Inflammatory macrophage treated with lipopolysaccharide for 4 hours (primary cell): ENCODE data around the gene AKR1C1.
"Not testable (repeated sequence)": the region's sequence is repeated elsewhere in the genome, so short reads cannot be mapped to it uniquely, and the experiment has no call there.

Experiments used
- DNase-seq: peaks from one replicate; pipeline ENCODE4 v3.0.0-alpha.2; 2020

AKR1C1 gene

GRCh38 chr10:4962876-4963814, at the start of gene AKR1C1:
TSS of gene AKR1C1 (plus strand) at chr10:4963415. CDS start at chr10:4963445, 30 bp downstream.
- DNase-seq: peak; percentile 36

GRCh38 chr10:4914213-4914850, 48.9 kb upstream of the AKR1C1 start:
- DNase-seq: no peak

GRCh38 chr10:4916086-4916716, 47.0 kb upstream of the AKR1C1 start:
- no peak for DNase-seq

GRCh38 chr10:4918236-4918635, 45.0 kb upstream of the AKR1C1 start:
- no peak for DNase-seq

GRCh38 chr10:4924482-4924881, 38.7 kb upstream of the AKR1C1 start:
- not testable (repeated sequence) for DNase-seq

- DNase-seq: no peak
These were observed 36.8 kb upstream of the AKR1C1 start for GRCh38 chr10:4926400-4926799.

- peak; percentile 22 for DNase-seq
These were observed 31.6 kb upstream of the AKR1C1 start for GRCh38 chr10:4931587-4931986.

GRCh38 chr10:4934391-4934987, 28.7 kb upstream of the AKR1C1 start:
- no peak for DNase-seq

GRCh38 chr10:4937346-4937745, 25.9 kb upstream of the AKR1C1 start:
- no peak for DNase-seq

- DNase-seq: peak; percentile 2
These were observed 23.8 kb upstream of the AKR1C1 start for GRCh38 chr10:4939224-4940072.

GRCh38 chr10:4940073-4940428, 23.2 kb upstream of the AKR1C1 start:
- DNase-seq: not testable (repeated sequence)

- DNase-seq: not testable (repeated sequence)
These were observed 22.3 kb upstream of the AKR1C1 start for GRCh38 chr10:4940909-4941308.

GRCh38 chr10:4941540-4942330, 21.5 kb upstream of the AKR1C1 start:
- no peak for DNase-seq

- DNase-seq: not testable (repeated sequence)
These were observed 20.3 kb upstream of the AKR1C1 start for GRCh38 chr10:4942931-4943330.

GRCh38 chr10:4943416-4943815, 19.8 kb upstream of the AKR1C1 start:
- not testable (repeated sequence) for DNase-seq

GRCh38 chr10:4943821-4944220, 19.4 kb upstream of the AKR1C1 start:
- no peak for DNase-seq

- DNase-seq: no peak
These were observed 18.4 kb upstream of the AKR1C1 start for GRCh38 chr10:4944841-4945240.

GRCh38 chr10:4945766-4946717, 17.2 kb upstream of the AKR1C1 start:
- no peak for DNase-seq

- no peak for DNase-seq
These were observed 16.1 kb upstream of the AKR1C1 start for GRCh38 chr10:4947039-4947634.
